HG03097 (cell line): ENCODE measurements around the gene MANF.
A peak's percentile ranks its signal among the peaks of the same experiment; 100 is the strongest.
"Not testable (repeated sequence)": the region's sequence is repeated elsewhere in the genome, so short reads cannot be mapped to it uniquely, and the experiment has no call there.

Experiments used
- ATAC-seq: cut with Tn5 transposase; IDR thresholded peaks from one replicate; pipeline ENCODE4 v1.9.1; 2021; ENCODE audit not compliant: unreplicated experiment, low FRiP score

Gene MANF

DNA sequence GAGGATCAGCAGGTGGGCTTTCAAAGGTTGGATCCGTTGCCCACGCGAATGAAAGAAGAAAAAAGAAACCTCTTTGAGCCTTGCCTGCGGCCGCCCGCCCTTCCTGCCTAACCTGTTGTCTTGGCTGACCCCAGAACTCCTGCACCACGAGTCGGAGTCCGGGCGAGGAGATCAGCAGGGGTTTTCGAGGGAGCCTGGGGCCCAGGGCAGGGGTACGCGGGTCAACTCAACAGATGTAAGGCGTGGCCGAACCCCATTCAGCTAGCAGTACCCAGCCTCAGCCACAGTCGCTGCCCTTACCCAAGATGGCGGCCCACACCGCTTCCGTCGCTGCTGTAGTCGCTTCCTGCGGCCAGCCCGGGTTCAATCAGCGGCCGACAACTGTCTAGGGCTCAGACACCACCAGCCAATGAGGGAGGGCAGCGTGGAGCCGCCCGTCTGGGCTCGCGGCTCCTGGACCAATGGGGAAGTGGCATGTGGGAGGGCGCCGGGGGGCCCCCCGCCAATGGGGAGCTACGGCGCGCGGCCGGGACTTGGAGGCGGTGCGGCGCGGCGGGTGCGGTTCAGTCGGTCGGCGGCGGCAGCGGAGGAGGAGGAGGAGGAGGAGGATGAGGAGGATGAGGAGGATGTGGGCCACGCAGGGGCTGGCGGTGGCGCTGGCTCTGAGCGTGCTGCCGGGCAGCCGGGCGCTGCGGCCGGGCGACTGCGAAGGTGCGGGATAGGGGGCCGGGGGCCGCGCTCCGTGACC, at the start of gene MANF:
TSS of gene MANF (plus strand) at position 566 of the 748 bp plus-strand sequence. CDS start at position 618, 52 bp downstream.
- peak; percentile 91 for ATAC-seq

DNA sequence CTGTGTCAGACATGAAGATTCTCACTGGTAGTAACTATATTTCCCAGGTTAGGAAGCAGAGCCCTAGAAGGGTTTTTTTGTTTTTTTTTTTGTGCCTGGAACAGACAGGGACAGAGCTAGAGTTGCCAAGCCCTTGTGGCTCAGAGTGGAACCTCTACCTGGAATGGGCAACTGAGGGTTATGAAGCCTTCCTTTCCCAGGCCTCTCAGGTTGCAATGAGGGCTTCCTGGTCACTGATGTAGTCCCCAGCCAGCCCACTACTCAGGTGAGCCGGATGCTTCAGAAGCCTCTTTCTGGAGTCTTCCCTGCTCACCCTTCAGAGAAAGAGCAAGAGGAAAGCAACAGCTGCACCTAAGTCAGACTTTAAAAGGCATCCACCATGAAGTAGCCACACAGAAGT, 48.8 kb upstream of the MANF start:
- no peak for ATAC-seq

DNA sequence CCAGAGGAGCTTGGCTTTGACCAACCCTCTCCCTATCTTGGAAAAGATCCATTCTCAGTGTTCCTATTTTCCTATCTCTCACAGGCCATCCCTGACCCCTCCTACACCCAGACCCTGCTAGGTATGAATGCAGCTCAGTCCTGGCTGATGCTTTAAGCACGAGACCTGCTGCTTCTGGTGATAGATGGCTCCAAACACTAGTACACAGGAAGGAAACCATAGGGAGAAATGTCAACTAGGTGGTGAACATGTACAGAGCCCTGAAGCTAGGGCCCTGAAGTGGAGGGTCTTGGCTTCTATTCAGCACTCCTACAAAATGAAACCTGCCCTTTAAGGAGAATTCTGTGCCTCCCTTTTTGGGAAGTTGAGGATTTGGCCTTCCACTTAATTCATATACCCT, 47.4 kb upstream of the MANF start:
- no peak for ATAC-seq

- ATAC-seq = no peak
Measured at GRCh38 chr3:51338632-51339031, 46.5 kb upstream of the MANF start.

- no peak for ATAC-seq
Measured at GRCh38 chr3:51340013-51340829, 44.9 kb upstream of the MANF start.

DNA sequence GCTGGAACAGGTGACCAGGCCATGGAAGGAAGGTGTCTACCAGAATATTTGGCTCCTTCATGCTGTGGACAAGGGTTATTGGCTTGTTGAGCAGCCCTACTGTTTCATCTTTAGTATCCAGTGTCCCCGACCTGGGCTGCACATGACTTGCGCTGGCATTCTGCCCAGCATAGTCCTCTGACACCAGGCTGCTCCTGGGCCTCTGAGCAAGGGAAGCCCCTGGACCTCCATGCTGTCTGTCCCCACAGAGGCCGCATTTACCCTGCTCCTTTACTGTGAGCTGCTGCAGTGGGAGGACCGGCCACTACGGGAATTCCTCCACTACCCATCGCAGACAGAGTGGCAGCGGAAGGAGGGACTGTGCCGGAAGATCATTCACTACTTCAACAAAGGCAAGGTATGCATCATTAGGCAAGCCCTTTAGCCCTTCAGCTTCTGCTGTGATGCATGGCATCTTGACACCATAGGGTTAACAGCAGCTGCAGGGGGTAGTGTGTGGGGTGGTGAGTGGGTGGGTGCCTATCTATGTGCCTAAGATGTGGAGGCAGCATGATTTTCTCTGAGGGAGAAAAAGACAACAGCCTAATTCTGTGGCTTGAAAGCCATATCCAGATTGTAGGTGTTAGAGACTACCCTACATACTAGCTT, 44.0 kb upstream of the MANF start:
- no peak for ATAC-seq

DNA sequence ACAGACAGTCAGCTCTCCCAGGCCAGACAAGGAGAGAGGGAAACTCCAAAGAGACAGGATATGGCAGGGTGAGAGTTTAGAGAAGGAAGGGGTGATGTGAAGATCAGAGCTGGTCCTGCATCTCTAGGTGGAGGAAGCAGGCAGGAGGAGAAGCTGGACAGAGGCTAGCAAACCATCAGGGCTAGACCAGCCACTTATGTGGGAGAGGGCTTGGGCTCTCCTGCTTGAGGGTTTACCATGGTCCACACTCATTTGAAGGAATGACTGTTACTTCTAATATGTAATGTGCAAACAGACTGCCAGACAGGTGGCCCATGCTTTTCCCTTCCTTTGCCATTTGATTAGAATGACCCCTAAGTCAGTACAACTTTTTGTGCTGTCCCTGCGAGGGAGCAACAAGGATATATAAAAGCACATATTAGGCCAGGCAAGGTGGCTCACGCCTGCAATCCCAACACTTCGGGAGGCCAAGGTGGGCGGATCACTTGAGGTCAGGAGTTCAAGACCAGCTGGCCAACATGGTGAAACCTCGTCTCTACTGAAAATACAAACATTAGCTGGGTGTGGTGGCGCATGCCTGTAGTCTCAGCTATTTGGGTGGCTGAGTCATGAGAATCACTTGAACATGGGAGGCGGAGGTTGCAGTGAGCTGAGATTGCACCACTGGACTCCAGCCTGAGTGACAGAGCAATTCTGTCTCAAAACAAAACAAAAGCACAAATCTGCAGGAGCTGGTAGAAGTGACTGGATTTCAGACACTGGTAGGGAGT, 41.0 kb upstream of the MANF start:
- ATAC-seq = no peak

DNA sequence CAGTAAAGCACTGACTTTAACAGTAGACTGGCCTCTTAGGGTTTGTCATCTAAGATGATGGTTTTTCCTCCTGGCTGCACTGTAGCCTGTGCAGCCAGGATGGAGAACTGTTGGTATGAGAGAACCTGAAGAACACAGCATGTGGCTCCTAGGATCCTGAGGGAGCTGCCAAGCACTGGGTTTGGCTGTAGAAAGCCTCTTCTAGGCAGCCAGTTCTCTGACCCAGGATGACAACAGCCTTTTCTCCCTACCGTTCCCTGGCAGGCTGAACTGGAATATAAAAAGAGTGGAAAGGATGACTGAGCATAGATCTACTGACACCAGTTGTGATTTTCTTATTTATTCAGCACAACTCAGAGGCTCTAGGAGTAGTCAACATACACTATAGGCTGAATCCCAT, 34.3 kb upstream of the MANF start:
- ATAC-seq = no peak

DNA sequence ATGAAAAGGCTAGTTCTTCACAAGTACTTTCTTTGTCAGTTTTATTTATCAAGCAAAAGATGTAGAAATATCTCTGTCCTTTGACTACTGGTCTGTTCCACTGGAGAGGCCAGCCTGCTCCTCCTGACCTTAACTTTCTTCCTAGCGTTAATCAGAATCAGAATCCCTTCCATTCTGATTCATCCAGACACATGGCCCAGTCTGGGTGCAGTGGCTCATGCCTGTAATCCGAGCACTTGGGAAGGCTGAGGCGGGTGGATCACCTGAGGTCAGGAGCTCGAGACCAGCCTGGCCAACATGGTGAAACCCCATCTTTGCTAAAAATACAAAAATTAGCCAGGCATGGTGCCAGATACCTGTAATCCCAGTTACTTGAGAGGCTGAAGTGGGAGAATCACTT, 32.0 kb upstream of the MANF start:
- ATAC-seq = no peak

- no peak for ATAC-seq
Measured at GRCh38 chr3:51353691-51354090, 31.4 kb upstream of the MANF start.

DNA sequence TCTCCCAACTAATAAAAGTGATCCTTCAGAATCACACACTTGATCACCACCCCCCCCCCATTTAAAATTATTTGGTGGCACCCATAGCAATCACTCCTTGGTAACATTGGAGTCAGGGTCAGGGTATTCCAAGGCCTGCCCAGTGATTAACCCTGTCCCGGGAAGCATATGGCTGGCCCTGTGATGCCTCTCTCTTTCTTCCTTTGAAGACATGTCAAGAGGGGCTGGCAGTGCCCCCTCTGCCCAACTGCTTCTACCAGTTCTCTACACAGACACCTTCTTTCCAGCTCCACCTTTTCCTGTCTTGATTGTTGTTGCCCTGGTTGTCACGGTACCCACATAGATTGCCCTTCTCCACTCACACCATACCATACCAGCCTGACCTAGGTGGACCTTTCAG, 30.9 kb upstream of the MANF start:
- no peak for ATAC-seq

GRCh38 chr3:51354731-51355615, 30.1 kb upstream of the MANF start:
- ATAC-seq = no peak

- no peak for ATAC-seq
Measured at GRCh38 chr3:51355891-51356578, 29.1 kb upstream of the MANF start.

DNA sequence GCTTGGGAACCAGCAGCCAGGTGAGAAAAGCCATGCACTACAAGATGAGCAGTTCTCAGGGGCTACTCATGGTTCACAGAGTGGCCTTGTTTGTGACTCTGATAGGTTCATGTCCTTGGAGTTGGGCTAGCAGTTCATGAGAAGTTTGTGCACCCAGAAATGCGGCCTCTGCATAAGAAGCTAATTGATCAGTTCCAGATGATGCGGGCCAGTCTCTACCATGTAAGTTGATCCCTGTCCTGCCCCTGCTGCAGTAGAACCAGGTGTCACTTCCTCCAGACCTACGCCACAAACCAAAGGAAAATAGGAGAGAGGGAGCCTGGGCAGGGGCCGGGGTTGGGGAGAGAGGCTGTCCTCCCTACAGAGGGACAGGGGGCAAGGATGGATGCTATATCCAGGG, 27.2 kb upstream of the MANF start:
- no peak for ATAC-seq

- ATAC-seq = no peak
Measured at GRCh38 chr3:51358981-51359380, 26.1 kb upstream of the MANF start.

GRCh38 chr3:51360806-51361205, 24.3 kb upstream of the MANF start:
- no peak for ATAC-seq

GRCh38 chr3:51361746-51362145, 23.3 kb upstream of the MANF start:
- no peak for ATAC-seq

DNA sequence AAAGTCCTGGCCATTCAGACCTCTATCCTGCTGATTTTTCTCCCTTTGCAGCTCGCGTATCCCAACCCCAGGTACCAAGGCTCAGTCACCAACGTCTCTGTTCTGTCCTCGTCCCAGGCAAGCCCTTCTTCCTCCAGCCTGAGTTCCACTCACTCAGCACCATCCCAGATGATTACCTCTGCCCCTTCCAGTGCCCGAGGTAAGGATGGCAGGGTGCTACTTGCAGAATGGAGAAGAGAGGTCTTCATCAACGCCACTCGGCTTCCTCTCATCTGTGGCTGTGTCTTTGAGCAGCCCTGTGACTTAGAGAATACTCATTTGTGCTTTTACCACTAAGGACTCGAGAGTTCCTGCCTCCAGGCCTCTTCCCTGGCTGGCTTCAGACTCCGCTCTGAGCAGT, 22.6 kb upstream of the MANF start:
- no peak for ATAC-seq

GRCh38 chr3:51368276-51368675, 16.8 kb upstream of the MANF start:
- not testable (repeated sequence) for ATAC-seq
